ENCODE data around the gene XIRP2. TPM values are rescaled to one million over a fixed set of nuclear protein-coding genes. Genes with fewer than 3 reads are reported as not detected.

Gene XIRP2
- total RNA-seq, 2 donors from 2014 or later: not detected

GRCh38 chr2:167049659-167050058, 161.4 kb downstream of the XIRP2 start:
- no peak for ATAC-seq (ENCODE audit: insufficient number of reproducible peaks, low FRiP score, low read depth)
- no peak for TF ChIP-seq CTCF (IDR thresholded peaks at IDR 0.05)

GRCh38 chr2:167052825-167053224, 164.5 kb downstream of the XIRP2 start:
- DNase-seq (ENCODE audit: low spot score) (no peak), ATAC-seq (ENCODE audit: insufficient number of reproducible peaks, low FRiP score, low read depth) (no peak)
- no peak overlapping the region for H3K27ac ChIP-seq
- H3K4me1 ChIP-seq (ENCODE audit: control insufficient read depth in 1 of 2, low read depth in 2 of 2): no peaks in the 10 kb centered on the region
- no peaks in the 10 kb centered on the region for H3K9me3 ChIP-seq
- no peak for TF ChIP-seq CTCF (IDR thresholded peaks at IDR 0.05)
- no peaks in the 10 kb centered on the region for H3K36me3 ChIP-seq
- H3K4me3 ChIP-seq: no peak overlapping the region
- H3K27me3 ChIP-seq (replicated peaks; ENCODE audit: insufficient read depth): no peaks in the 10 kb centered on the region

More at GRCh38 chr2:167049659-167050058, 161.4 kb downstream of the XIRP2 start:
- DNase-seq (ENCODE audit: low spot score): no peak
- Histone ChIP-seq H3K4me1 (ENCODE audit: control insufficient read depth in 1 of 2, low read depth in 2 of 2) (no peaks in the 10 kb centered on the region), H3K36me3 (no peaks in the 10 kb centered on the region), H3K27ac (no peak overlapping the region), H3K9me3 (no peaks in the 10 kb centered on the region), H3K4me3 (no peak overlapping the region), H3K27me3 (replicated peaks; ENCODE audit: insufficient read depth) (no peaks in the 10 kb centered on the region)

GRCh38 chr2:167054881-167055280, 166.6 kb downstream of the XIRP2 start:
- no peak overlapping the region for H3K4me3 ChIP-seq
- no peaks in the 10 kb centered on the region for H3K36me3 ChIP-seq
- no peak for TF ChIP-seq CTCF (IDR thresholded peaks at IDR 0.05)
- no peaks in the 10 kb centered on the region for H3K9me3 ChIP-seq
- H3K4me1 ChIP-seq (ENCODE audit: control insufficient read depth in 1 of 2, low read depth in 2 of 2): no peaks in the 10 kb centered on the region
- no peak overlapping the region for H3K27ac ChIP-seq
- DNase-seq (ENCODE audit: low spot score): no peak
- H3K27me3 ChIP-seq (replicated peaks; ENCODE audit: insufficient read depth): no peaks in the 10 kb centered on the region
- no peak for ATAC-seq (ENCODE audit: insufficient number of reproducible peaks, low FRiP score, low read depth)

- Histone ChIP-seq H3K27me3 (replicated peaks; ENCODE audit: insufficient read depth) (no peaks in the 10 kb centered on the region), H3K27ac (no peak overlapping the region), H3K36me3 (no peaks in the 10 kb centered on the region), H3K9me3 (no peaks in the 10 kb centered on the region), H3K4me3 (no peak overlapping the region), H3K4me1 (ENCODE audit: control insufficient read depth in 1 of 2, low read depth in 2 of 2) (no peaks in the 10 kb centered on the region)
- TF ChIP-seq CTCF (IDR thresholded peaks at IDR 0.05): no peak
- DNase-seq (ENCODE audit: low spot score) (no peak), ATAC-seq (ENCODE audit: insufficient number of reproducible peaks, low FRiP score, low read depth) (no peak)
Measured at GRCh38 chr2:167057446-167057845, 169.2 kb downstream of the XIRP2 start.

- H3K27ac ChIP-seq: no peak overlapping the region
- H3K36me3 ChIP-seq: no peaks in the 10 kb centered on the region
- DNase-seq (ENCODE audit: low spot score) (no peak), ATAC-seq (ENCODE audit: insufficient number of reproducible peaks, low FRiP score, low read depth) (no peak)
- no peaks in the 10 kb centered on the region for H3K4me1 ChIP-seq (ENCODE audit: control insufficient read depth in 1 of 2, low read depth in 2 of 2)
- H3K27me3 ChIP-seq (replicated peaks; ENCODE audit: insufficient read depth): no peaks in the 10 kb centered on the region
- no peak overlapping the region for H3K4me3 ChIP-seq
- no peaks in the 10 kb centered on the region for H3K9me3 ChIP-seq
- no peak for TF ChIP-seq CTCF (IDR thresholded peaks at IDR 0.05)
Measured at GRCh38 chr2:167059173-167059572, 170.9 kb downstream of the XIRP2 start.

Data from thoracic aorta (tissue), 2 donors.